Activated naive CD4-positive, alpha-beta T cell treated with anti-CD3 and anti-CD28 coated beads, Interleukin-2, amount 10 ng/mL, durations not matched to agents 7 days and 5 days (primary cell): ENCODE results near the gene ST3GAL4.
"Not testable (repeated sequence)": the region's sequence is repeated elsewhere in the genome, so short reads cannot be mapped to it uniquely, and the experiment has no call there.

Source experiments
- CTCF ChIA-PET: fragments of 350-600 bp; sonication (Branson Sonifier 250); formaldehyde crosslinking; loops from one replicate; lab custom pipeline; 2021; ENCODE audit warnings: antibody characterized with exemption; lab: Charles Lee
- DNase-seq: peaks from one replicate; pipeline ENCODE4 v3.0.0-alpha.2; 2020
- H3K27ac Mint-ChIP-seq: one replicate; pipeline ENCODE4 v1.8.0; 2021; ENCODE audit warnings: mild to moderate bottlenecking, moderate library complexity, mixed read lengths
- H3K27me3 Mint-ChIP-seq: one replicate; pipeline ENCODE4 v1.8.0; 2021; ENCODE audit warnings: mild to moderate bottlenecking, mixed read lengths
- H3K36me3 Mint-ChIP-seq: one replicate; pipeline ENCODE4 v1.8.0; 2021; ENCODE audit warnings: mixed read lengths
- H3K4me1 Mint-ChIP-seq: one replicate; pipeline ENCODE4 v1.8.0; 2021; ENCODE audit warnings: mixed read lengths
- H3K4me3 Mint-ChIP-seq: one replicate; pipeline ENCODE4 v1.8.0; 2021; ENCODE audit warnings: mild to moderate bottlenecking, moderate library complexity, mixed read lengths
- H3K9me3 Mint-ChIP-seq: one replicate; pipeline ENCODE4 v1.8.0; 2021; ENCODE audit warnings: mixed read lengths

The ST3GAL4 gene

GRCh38 chr11:126386729-126387071 lies 31.2 kb downstream of the ST3GAL4 start:
- not testable (repeated sequence) for H3K27ac Mint-ChIP-seq

DNA sequence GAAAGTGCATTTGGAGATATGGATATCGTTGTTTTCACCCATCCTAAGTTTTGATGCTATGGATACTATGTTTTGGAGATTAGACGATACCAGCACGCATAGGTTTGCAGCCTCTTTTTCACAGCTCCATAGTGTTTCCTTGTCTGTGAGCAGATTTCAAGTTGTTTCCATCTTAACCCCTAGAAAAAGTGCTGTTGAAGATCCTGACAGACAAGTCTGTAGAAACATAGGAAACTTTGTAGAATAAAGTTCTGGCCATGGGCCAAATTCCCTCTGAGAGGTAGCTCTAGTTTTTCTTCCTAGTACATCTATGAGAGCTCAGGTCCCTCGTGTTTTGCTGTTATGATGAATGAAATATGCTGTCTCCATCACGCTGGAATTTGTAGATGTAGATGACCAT lies 32.4 kb downstream of the ST3GAL4 start:
- CTCF ChIA-PET: no interaction called here
- Mint-ChIP-seq H3K4me1 (peaks cover 3% of the 10 kb centered on the region), H3K36me3 (no peaks in the 10 kb centered on the region), H3K27ac (no peak overlapping the region), H3K9me3 (no peaks in the 10 kb centered on the region), H3K27me3 (no peaks in the 10 kb centered on the region), H3K4me3 (no peak overlapping the region)
- no peak for DNase-seq

More at GRCh38 chr11:126386729-126387071, 31.2 kb downstream of the ST3GAL4 start:
- DNase-seq, H3K4me3 Mint-ChIP-seq, CTCF ChIA-PET, H3K9me3 Mint-ChIP-seq, H3K27me3 Mint-ChIP-seq, H3K36me3 Mint-ChIP-seq, H3K4me1 Mint-ChIP-seq: not testable (repeated sequence)

GRCh38 chr11:126390272-126390867 lies 34.9 kb downstream of the ST3GAL4 start:
- no peak overlapping the region for H3K4me3 Mint-ChIP-seq
- CTCF ChIA-PET: no interaction called here
- no peaks in the 10 kb centered on the region for H3K27me3 Mint-ChIP-seq
- no peak overlapping the region for H3K27ac Mint-ChIP-seq
- no peak for DNase-seq
- H3K9me3 Mint-ChIP-seq: no peaks in the 10 kb centered on the region
- no peaks in the 10 kb centered on the region for H3K36me3 Mint-ChIP-seq
- H3K4me1 Mint-ChIP-seq: peaks cover 3% of the 10 kb centered on the region

DNA sequence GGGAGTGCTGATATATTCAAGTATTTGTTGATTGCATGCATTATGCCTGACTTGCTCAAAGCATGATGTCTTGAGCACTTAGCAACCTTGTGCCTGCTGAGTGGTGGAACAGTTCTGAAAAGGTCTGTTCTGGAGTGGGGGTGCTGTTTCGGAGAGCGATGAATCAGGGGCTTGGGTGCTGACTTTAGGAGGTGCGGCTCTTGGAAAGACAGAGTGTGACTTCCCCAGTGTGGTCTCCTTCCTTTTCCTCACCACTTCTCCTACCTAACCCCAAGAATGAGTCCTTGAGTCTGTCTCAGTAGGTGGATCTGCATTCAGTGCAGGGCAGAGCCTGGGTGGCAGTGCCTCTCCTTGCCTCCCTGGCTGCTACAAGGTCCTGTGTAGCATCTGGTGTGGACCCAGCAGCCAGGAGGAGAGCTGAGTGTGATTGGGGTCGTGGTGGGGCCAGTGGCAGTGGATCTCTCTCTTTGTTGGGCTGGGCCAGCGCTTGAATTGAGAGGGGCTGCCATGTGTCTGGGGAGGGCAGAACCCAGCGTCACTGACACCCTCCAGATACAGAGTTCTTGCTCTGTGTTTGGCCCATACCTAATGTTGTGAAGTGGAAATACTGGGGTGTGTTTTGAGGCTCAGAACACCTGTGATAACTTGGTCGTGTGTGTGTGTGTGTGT lies 35.9 kb downstream of the ST3GAL4 start:
- CTCF ChIA-PET: no interaction called here
- Mint-ChIP-seq H3K9me3 (no peaks in the 10 kb centered on the region), H3K27ac (no peak overlapping the region), H3K36me3 (no peaks in the 10 kb centered on the region), H3K27me3 (no peaks in the 10 kb centered on the region), H3K4me1 (peaks cover 3% of the 10 kb centered on the region), H3K4me3 (no peak overlapping the region)
- no peak for DNase-seq

DNA sequence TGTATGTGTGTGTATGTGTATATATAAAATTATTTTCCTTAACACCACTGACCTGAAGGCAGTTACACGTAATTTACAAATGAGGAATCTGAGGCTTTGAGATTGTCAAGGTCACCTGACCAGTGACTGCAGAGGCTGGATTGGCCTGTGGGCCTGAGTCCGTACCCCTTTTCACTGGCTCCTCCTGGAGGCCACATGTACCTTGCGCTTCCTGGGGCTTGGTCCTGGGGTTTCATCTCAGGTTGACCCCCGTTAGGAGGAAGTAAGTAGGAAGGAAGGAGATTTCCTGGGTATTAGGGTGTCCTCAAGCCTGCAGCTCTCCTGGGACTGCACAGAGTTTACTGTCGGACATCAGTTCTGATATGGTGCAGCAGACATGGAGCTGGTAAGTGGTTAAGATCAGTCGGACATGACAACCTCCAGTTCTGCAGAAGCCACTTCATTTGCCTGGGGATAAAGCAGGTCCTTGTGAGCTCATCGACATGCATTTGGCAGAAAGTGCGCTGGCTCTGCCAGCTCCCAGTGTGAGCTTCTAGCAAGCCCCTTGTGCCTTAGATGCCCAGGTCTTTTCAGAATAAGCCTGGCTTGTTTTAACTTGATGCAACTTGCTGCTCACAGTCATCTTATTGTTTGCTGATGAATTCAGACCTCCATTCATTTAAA lies 36.6 kb downstream of the ST3GAL4 start:
- CTCF ChIA-PET: interaction anchor here (0.6 to 1.0 kb wide), 4 partner anchors 14 to 89 kb away, joined by 3 to 5 read pairs (median 3); no protein-coding TSS in a partner anchor
- H3K27me3 Mint-ChIP-seq: no peaks in the 10 kb centered on the region
- H3K9me3 Mint-ChIP-seq: no peaks in the 10 kb centered on the region
- no peak for DNase-seq
- no peak overlapping the region for H3K4me3 Mint-ChIP-seq
- no peak overlapping the region for H3K27ac Mint-ChIP-seq
- H3K36me3 Mint-ChIP-seq: no peaks in the 10 kb centered on the region
- H3K4me1 Mint-ChIP-seq: peaks cover 3% of the 10 kb centered on the region

DNA sequence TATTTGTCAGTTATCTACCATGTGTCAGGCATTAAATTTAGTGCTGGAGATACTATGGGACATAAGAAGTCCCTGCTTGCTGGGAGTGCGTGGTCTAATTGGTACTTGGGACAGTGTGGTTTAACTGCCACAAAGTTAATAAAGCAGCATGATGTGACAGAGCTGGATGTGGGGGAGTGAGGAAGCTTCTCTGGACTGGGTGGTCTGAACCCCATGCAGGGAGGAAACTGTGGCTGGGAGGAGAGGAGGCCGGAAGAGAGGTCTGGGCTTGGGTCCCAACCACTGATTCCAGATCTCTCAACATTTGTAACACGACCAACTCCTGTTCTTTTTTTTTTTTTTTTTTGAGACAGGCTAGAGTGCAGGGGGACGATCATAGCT lies 37.1 kb downstream of the ST3GAL4 start:
- H3K4me3 Mint-ChIP-seq: no peak overlapping the region
- CTCF ChIA-PET: interaction anchor here (0.6 to 1.0 kb wide), 4 partner anchors 13 to 88 kb away, joined by 3 to 5 read pairs (median 3); no protein-coding TSS in a partner anchor
- no peak overlapping the region for H3K27ac Mint-ChIP-seq
- no peak for DNase-seq
- no peaks in the 10 kb centered on the region for H3K9me3 Mint-ChIP-seq
- H3K36me3 Mint-ChIP-seq: no peaks in the 10 kb centered on the region
- peaks cover 3% of the 10 kb centered on the region for H3K4me1 Mint-ChIP-seq
- no peaks in the 10 kb centered on the region for H3K27me3 Mint-ChIP-seq

- Mint-ChIP-seq H3K9me3 (no peaks in the 10 kb centered on the region), H3K27me3 (no peaks in the 10 kb centered on the region), H3K4me1 (peaks cover 3% of the 10 kb centered on the region), H3K4me3 (no peak overlapping the region), H3K27ac (no peak overlapping the region), H3K36me3 (no peaks in the 10 kb centered on the region)
- CTCF ChIA-PET: no interaction called here
- DNase-seq: no peak
These were observed 37.7 kb downstream of the ST3GAL4 start for GRCh38 chr11:126393143-126393542.

GRCh38 chr11:126394036-126394435 lies 38.5 kb downstream of the ST3GAL4 start:
- Mint-ChIP-seq H3K4me1 (peaks cover 3% of the 10 kb centered on the region), H3K36me3 (no peaks in the 10 kb centered on the region), H3K27me3 (no peaks in the 10 kb centered on the region), H3K27ac (no peak overlapping the region), H3K4me3 (no peak overlapping the region), H3K9me3 (no peaks in the 10 kb centered on the region)
- no peak for DNase-seq
- CTCF ChIA-PET: no interaction called here

DNA sequence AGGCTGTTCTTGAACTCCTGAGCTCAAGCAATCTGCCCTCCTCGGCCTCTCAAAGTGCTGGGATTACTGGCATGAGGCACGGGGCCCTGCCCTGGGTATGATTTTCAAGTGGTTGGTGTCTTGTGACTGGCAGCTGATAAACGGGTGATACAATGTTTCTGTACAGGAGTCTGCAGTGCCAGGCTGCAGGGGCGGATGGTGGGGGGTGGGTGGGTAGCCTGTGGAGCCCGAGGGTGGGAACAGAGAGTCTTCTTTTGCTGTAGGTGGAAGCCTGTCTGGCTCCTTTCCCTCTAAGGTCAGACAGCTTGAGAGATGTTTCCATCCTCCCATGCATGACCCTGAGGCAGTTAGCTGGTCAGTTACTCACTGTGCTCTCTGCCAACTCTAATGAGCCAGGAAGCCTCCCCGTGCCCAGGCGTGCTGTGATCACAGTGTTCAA lies 39.2 kb downstream of the ST3GAL4 start:
- H3K27ac Mint-ChIP-seq, H3K4me3 Mint-ChIP-seq, H3K36me3 Mint-ChIP-seq, DNase-seq, H3K4me1 Mint-ChIP-seq, CTCF ChIA-PET, H3K9me3 Mint-ChIP-seq, H3K27me3 Mint-ChIP-seq: not testable (repeated sequence)

GRCh38 chr11:126395784-126396183 lies 40.3 kb downstream of the ST3GAL4 start:
- H3K4me3 Mint-ChIP-seq, H3K4me1 Mint-ChIP-seq, H3K36me3 Mint-ChIP-seq, DNase-seq, H3K27ac Mint-ChIP-seq, CTCF ChIA-PET, H3K9me3 Mint-ChIP-seq, H3K27me3 Mint-ChIP-seq: not testable (repeated sequence)

DNA sequence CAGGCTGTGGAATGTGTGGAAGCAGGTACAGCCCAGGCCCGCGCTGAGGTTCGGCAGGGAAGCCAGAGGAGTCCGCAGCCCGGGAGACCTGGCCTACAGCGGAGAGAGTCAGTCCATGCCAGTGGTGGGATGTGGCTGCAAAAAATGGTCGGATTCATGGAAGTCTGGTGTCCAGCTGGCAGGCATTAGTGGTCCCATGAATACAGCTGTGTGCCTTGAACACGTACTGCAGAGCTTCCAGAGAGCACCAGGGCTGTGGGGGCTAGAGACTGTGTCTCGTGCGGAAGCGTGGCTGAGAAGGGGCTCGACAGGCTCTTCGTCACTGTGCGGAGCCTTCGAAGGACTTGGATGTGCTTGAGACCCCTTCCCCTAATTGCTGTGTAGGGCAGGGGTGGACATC lies 40.8 kb downstream of the ST3GAL4 start:
- CTCF ChIA-PET, H3K27ac Mint-ChIP-seq, H3K36me3 Mint-ChIP-seq, H3K4me1 Mint-ChIP-seq, H3K9me3 Mint-ChIP-seq, DNase-seq, H3K27me3 Mint-ChIP-seq, H3K4me3 Mint-ChIP-seq: not testable (repeated sequence)

- CTCF ChIA-PET: no interaction called here
- no peak overlapping the region for H3K4me3 Mint-ChIP-seq
- no peak for DNase-seq
- no peak overlapping the region for H3K27ac Mint-ChIP-seq
- no peaks in the 10 kb centered on the region for H3K36me3 Mint-ChIP-seq
- no peaks in the 10 kb centered on the region for H3K9me3 Mint-ChIP-seq
- peaks cover 4% of the 10 kb centered on the region for H3K27me3 Mint-ChIP-seq
- peaks cover 3% of the 10 kb centered on the region for H3K4me1 Mint-ChIP-seq
These were observed 41.5 kb downstream of the ST3GAL4 start for GRCh38 chr11:126396965-126397364.

DNA sequence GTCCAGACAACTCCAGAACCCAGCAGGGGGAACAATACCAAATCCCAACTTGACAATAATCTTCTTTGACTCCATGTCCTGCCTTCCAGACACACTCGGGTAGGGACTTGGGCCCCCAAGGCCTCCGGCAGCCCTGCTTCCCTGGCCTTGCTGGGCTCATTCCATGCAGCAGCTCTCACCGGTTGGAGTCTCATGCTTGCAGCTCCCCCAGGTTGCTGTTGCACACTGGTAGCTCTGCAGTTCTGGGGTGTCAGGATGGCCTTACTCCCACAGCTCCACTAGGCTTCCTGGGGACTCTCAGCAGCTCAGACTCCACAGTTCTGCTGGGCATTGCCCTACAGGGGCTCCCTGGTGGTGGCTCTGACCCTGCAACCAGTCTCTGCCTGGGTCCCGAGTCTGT lies 42.8 kb downstream of the ST3GAL4 start:
- DNase-seq: no peak
- Mint-ChIP-seq H3K9me3 (no peaks in the 10 kb centered on the region), H3K36me3 (no peaks in the 10 kb centered on the region), H3K4me3 (no peak overlapping the region), H3K27ac (no peak overlapping the region), H3K4me1 (no peaks in the 10 kb centered on the region), H3K27me3 (peaks cover 4% of the 10 kb centered on the region)
- CTCF ChIA-PET: no interaction called here

- Mint-ChIP-seq H3K9me3 (no peaks in the 10 kb centered on the region), H3K4me1 (no peaks in the 10 kb centered on the region), H3K27me3 (peaks cover 4% of the 10 kb centered on the region), H3K36me3 (no peaks in the 10 kb centered on the region), H3K27ac (no peak overlapping the region), H3K4me3 (no peak overlapping the region)
- CTCF ChIA-PET: no interaction called here
- no peak for DNase-seq
These were observed 43.2 kb downstream of the ST3GAL4 start for GRCh38 chr11:126398721-126399120.

GRCh38 chr11:126400019-126400418 lies 44.5 kb downstream of the ST3GAL4 start:
- DNase-seq: no peak
- H3K27me3 Mint-ChIP-seq: peaks cover 4% of the 10 kb centered on the region
- no peaks in the 10 kb centered on the region for H3K36me3 Mint-ChIP-seq
- no peak overlapping the region for H3K4me3 Mint-ChIP-seq
- CTCF ChIA-PET: no interaction called here
- H3K4me1 Mint-ChIP-seq: no peaks in the 10 kb centered on the region
- no peak overlapping the region for H3K27ac Mint-ChIP-seq
- no peaks in the 10 kb centered on the region for H3K9me3 Mint-ChIP-seq
